ENCODE results near the gene SLC37A3.

DNA sequence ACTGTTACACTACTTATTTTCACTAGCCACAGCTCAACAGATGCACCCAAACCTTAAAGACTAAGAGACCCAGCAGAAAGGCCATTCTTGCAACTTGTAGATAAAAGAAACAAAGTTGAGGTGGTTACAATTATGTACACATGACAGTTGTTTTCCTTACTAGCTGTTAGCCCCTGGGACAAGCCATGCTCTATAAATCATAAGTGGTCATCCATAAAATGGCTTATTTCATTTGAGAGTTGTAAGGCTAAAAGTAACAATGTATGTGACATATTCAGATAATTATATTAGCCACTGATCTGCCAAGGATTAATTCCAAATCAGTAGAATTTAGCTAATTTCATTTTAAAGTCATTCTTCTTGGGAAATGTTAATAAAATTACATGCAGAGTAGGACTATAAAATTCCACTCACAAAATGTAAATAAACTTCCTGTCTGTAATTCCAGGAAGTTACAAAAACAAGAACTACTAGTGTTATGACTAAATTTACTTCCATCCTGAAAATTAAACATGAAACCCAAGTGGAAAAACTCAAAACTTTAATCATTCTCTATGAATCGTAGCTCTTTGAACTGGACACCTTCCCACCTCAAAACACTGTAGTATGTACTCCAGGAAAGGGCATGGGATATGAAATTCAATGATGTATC, 13.3 kb downstream of the SLC37A3 start:
- TF ChIP-seq POLR2A (IDR thresholded peaks at IDR 0.05; ENCODE audit: low read length): no peak
- TF ChIP-seq GATA1 (IDR thresholded peaks at IDR 0.05; ENCODE audit: low read depth, low read length): no peak
